ENCODE measurements around the gene EHF.

Gene EHF

GRCh38 chr11:34623463-34623862 lies 2.6 kb downstream of the EHF start:
- DNase-seq (ENCODE audit: low read depth in 2 of 2, low spot score in 1 of 2): no peak

- no peak for DNase-seq (ENCODE audit: low read depth in 2 of 2, low spot score in 1 of 2)
Measured at GRCh38 chr11:34624069-34624468, 3.2 kb downstream of the EHF start.

- no peak for DNase-seq (ENCODE audit: low read depth in 2 of 2, low spot score in 1 of 2)
Measured at GRCh38 chr11:34625576-34625975, 4.7 kb downstream of the EHF start.

- DNase-seq (ENCODE audit: low read depth in 2 of 2, low spot score in 1 of 2): no peak
Measured at GRCh38 chr11:34626393-34626792, 5.5 kb downstream of the EHF start.

- no peak for DNase-seq (ENCODE audit: low read depth in 2 of 2, low spot score in 1 of 2)
Measured at GRCh38 chr11:34627197-34627596, 6.3 kb downstream of the EHF start.

- DNase-seq (ENCODE audit: low read depth in 2 of 2, low spot score in 1 of 2): no peak
Measured at GRCh38 chr11:34629711-34630110, 8.8 kb downstream of the EHF start.

GRCh38 chr11:34630544-34630943 lies 9.7 kb downstream of the EHF start:
- no peak for DNase-seq (ENCODE audit: low read depth in 2 of 2, low spot score in 1 of 2)

- no peak for DNase-seq (ENCODE audit: low read depth in 2 of 2, low spot score in 1 of 2)
Measured at GRCh38 chr11:34631297-34631696, 10.4 kb downstream of the EHF start.

GRCh38 chr11:34631737-34632104 lies 10.8 kb downstream of the EHF start:
- no peak for DNase-seq (ENCODE audit: low read depth in 2 of 2, low spot score in 1 of 2)

- no peak for DNase-seq (ENCODE audit: low read depth in 2 of 2, low spot score in 1 of 2)
Measured at GRCh38 chr11:34632105-34632791, 11.4 kb downstream of the EHF start.

- no peak for DNase-seq (ENCODE audit: low read depth in 2 of 2, low spot score in 1 of 2)
Measured at GRCh38 chr11:34633640-34633989, 12.7 kb downstream of the EHF start.

- DNase-seq (ENCODE audit: low read depth in 2 of 2, low spot score in 1 of 2): no peak
Measured at GRCh38 chr11:34633990-34634693, 13.2 kb downstream of the EHF start.

GRCh38 chr11:34634694-34635062 lies 13.8 kb downstream of the EHF start:
- no peak for DNase-seq (ENCODE audit: low read depth in 2 of 2, low spot score in 1 of 2)

GRCh38 chr11:34636127-34636526 lies 15.2 kb downstream of the EHF start:
- no peak for DNase-seq (ENCODE audit: low read depth in 2 of 2, low spot score in 1 of 2)

- no peak for DNase-seq (ENCODE audit: low read depth in 2 of 2, low spot score in 1 of 2)
Measured at GRCh38 chr11:34637303-34637702, 16.4 kb downstream of the EHF start.

GRCh38 chr11:34638897-34639296 lies 18.0 kb downstream of the EHF start:
- DNase-seq (ENCODE audit: low read depth in 2 of 2, low spot score in 1 of 2): no peak

GRCh38 chr11:34639545-34639944 lies 18.7 kb downstream of the EHF start:
- DNase-seq (ENCODE audit: low read depth in 2 of 2, low spot score in 1 of 2): no peak

GRCh38 chr11:34640050-34640923 lies 19.4 kb downstream of the EHF start:
- no peak for DNase-seq (ENCODE audit: low read depth in 2 of 2, low spot score in 1 of 2)

GRCh38 chr11:34640924-34641275 lies 20.0 kb downstream of the EHF start:
- no peak for DNase-seq (ENCODE audit: low read depth in 2 of 2, low spot score in 1 of 2)

- DNase-seq (ENCODE audit: low read depth in 2 of 2, low spot score in 1 of 2): no peak
Measured at GRCh38 chr11:34641456-34641855, 20.6 kb downstream of the EHF start.

GRCh38 chr11:34642001-34642554 lies 21.2 kb downstream of the EHF start:
- no peak for DNase-seq (ENCODE audit: low read depth in 2 of 2, low spot score in 1 of 2)

- no peak for DNase-seq (ENCODE audit: low read depth in 2 of 2, low spot score in 1 of 2)
Measured at GRCh38 chr11:34642873-34643272, 22.0 kb downstream of the EHF start.

Measured in stimulated activated CD8-positive, alpha-beta memory T cell treated with anti-CD3 and anti-CD28 coated beads, Interleukin-4, amount 100 ng/mL, for 1 hour (primary cell).